Measurements from ENCODE around the gene CHKA. TPM values are rescaled to one million over a fixed set of nuclear protein-coding genes. Genes with fewer than 3 reads are reported as not detected.

Gene CHKA
- total RNA-seq, 4 donors from 2014 or later: 7.8 to 21.4 (median 15.3) TPM

- WGBS: 72% methylated on average over 1 of the region's 1 CpG
- TF ChIP-seq POLR2AphosphoS5 (IDR thresholded peaks at IDR 0.05): no peak
- TF ChIP-seq EP300 (IDR thresholded peaks at IDR 0.05): no peak
- TF ChIP-seq POLR2A (IDR thresholded peaks at IDR 0.05): no peak
- no peak for TF ChIP-seq CTCF (IDR thresholded peaks at IDR 0.05)
- DNase-seq (ENCODE audit: low spot score in 2 of 2): no peak
Measured at GRCh38 chr11:68090287-68090686, 30.9 kb downstream of the CHKA start.

GRCh38 chr11:68089679-68090078, 31.5 kb downstream of the CHKA start:
- no peak for DNase-seq (ENCODE audit: low spot score in 2 of 2)
- WGBS: 90% methylated on average over 8 of the region's 8 CpGs
- H3K27me3 ChIP-seq: no peaks in the 10 kb centered on the region

More at GRCh38 chr11:68090287-68090686, 30.9 kb downstream of the CHKA start:
- Histone ChIP-seq H3K4me3 (no peak overlapping the region), H3K27me3 (no peaks in the 10 kb centered on the region), H3K36me3 (no peaks in the 10 kb centered on the region), H3K4me1 (no peaks in the 10 kb centered on the region), H3K9me3 (no peaks in the 10 kb centered on the region), H3K27ac (no peak overlapping the region)

GRCh38 chr11:68083517-68083916, 37.7 kb downstream of the CHKA start:
- H3K4me1 ChIP-seq: no peaks in the 10 kb centered on the region
- WGBS: 98% methylated on average over 3 of the region's 3 CpGs
- no peak for TF ChIP-seq EP300 (IDR thresholded peaks at IDR 0.05)
- TF ChIP-seq POLR2A (IDR thresholded peaks at IDR 0.05): no peak
- no peak for TF ChIP-seq CTCF (IDR thresholded peaks at IDR 0.05)
- TF ChIP-seq POLR2AphosphoS5 (IDR thresholded peaks at IDR 0.05): no peak
- H3K27ac ChIP-seq: no peak overlapping the region
- H3K36me3 ChIP-seq: peaks cover 5% of the 10 kb centered on the region
- DNase-seq (ENCODE audit: low spot score in 2 of 2): no peak
- H3K4me3 ChIP-seq: no peak overlapping the region
- H3K9me3 ChIP-seq: no peaks in the 10 kb centered on the region
- no peaks in the 10 kb centered on the region for H3K27me3 ChIP-seq

More at GRCh38 chr11:68089679-68090078, 31.5 kb downstream of the CHKA start:
- Histone ChIP-seq H3K36me3 (no peaks in the 10 kb centered on the region), H3K27ac (no peak overlapping the region), H3K4me1 (no peaks in the 10 kb centered on the region), H3K4me3 (no peak overlapping the region), H3K9me3 (no peaks in the 10 kb centered on the region)
- TF ChIP-seq CTCF (IDR thresholded peaks at IDR 0.05) (no peak), EP300 (IDR thresholded peaks at IDR 0.05) (no peak), POLR2A (IDR thresholded peaks at IDR 0.05) (no peak), POLR2AphosphoS5 (IDR thresholded peaks at IDR 0.05) (no peak)

- Histone ChIP-seq H3K4me1 (peaks cover 5% of the 10 kb centered on the region), H3K36me3 (peaks cover 5% of the 10 kb centered on the region), H3K4me3 (no peak overlapping the region), H3K9me3 (no peaks in the 10 kb centered on the region), H3K27me3 (no peaks in the 10 kb centered on the region), H3K27ac (no peak overlapping the region)
- no peak for DNase-seq (ENCODE audit: low spot score in 2 of 2)
- 62% methylated on average over 3 of the region's 3 CpGs for WGBS
- TF ChIP-seq CTCF (IDR thresholded peaks at IDR 0.05): no peak
- no peak for TF ChIP-seq POLR2AphosphoS5 (IDR thresholded peaks at IDR 0.05)
- TF ChIP-seq EP300 (IDR thresholded peaks at IDR 0.05): no peak
- TF ChIP-seq POLR2A (IDR thresholded peaks at IDR 0.05): no peak
Measured at GRCh38 chr11:68082481-68082880, 38.7 kb downstream of the CHKA start.

- H3K4me1 ChIP-seq: peaks cover 5% of the 10 kb centered on the region
- H3K36me3 ChIP-seq: peaks cover 5% of the 10 kb centered on the region
- H3K27ac ChIP-seq: no peak overlapping the region
- WGBS: 86% methylated on average over 9 of the region's 9 CpGs
- no peak for TF ChIP-seq POLR2A (IDR thresholded peaks at IDR 0.05)
- TF ChIP-seq POLR2AphosphoS5 (IDR thresholded peaks at IDR 0.05): no peak
- no peak for TF ChIP-seq EP300 (IDR thresholded peaks at IDR 0.05)
- no peak for TF ChIP-seq CTCF (IDR thresholded peaks at IDR 0.05)
- no peak for DNase-seq (ENCODE audit: low spot score in 2 of 2)
- H3K4me3 ChIP-seq: no peak overlapping the region
- no peaks in the 10 kb centered on the region for H3K27me3 ChIP-seq
- H3K9me3 ChIP-seq: no peaks in the 10 kb centered on the region
Measured at GRCh38 chr11:68081691-68082090, 39.5 kb downstream of the CHKA start.

Data from suprapubic skin (tissue), 4 donors.